Measurements from ENCODE around the gene GABRB1. TPM values are rescaled to one million over a fixed set of nuclear protein-coding genes. Genes with fewer than 3 reads are reported as not detected.

GABRB1 gene
- total and polyA plus RNA-seq, 2 donors (not counting 3 experiments of a cell fraction or from before 2014, with no cell fraction given), result not detected

DNA sequence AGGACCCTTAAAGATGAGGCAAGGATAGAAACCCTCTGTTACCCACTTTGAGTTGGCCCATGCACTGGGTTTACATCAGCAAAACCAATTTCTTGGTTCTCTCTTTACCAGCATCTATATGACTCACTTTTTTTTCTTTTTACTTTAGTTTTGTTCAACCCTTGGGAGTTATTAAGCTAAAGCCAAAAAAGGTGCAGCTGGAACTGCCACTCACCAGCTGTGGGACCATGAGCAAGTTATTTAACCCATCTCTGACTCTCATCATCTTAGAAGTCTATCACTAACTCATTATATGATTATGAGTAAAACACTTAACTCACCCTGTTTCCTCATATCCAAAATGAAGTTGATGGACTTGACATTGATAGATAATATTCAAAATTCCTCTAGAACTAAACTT, 53.4 kb downstream of the GABRB1 start:
- Histone ChIP-seq H3K27ac (ENCODE audit: insufficient read depth, low read depth, low read length) (no peak overlapping the region), H2AFZ (ENCODE audit: low read depth, low read length) (no peak overlapping the region), H3K4me1 (ENCODE audit: control insufficient read depth, extremely low read depth, insufficient read depth, low read length) (no peaks in the 10 kb centered on the region), H3K79me2 (ENCODE audit: control insufficient read depth, insufficient read depth, low read length) (no peaks in the 10 kb centered on the region), H3K4me3 (replicated peaks in 1 of 3; ENCODE audit: insufficient read depth in 1 of 3, low read depth in 1 of 3, low read length in 3 of 3) (no peak overlapping the region), H3K4me2 (ENCODE audit: insufficient read depth, low read length) (no peak overlapping the region), H3K9ac (replicated peaks; ENCODE audit: extremely low read depth, insufficient read depth, low read length) (no peak overlapping the region), H3K27me3 (ENCODE audit: control insufficient read depth in 2 of 2, insufficient read depth in 2 of 2, low read length in 2 of 2) (peaks cover 0 to 1% of the 10 kb centered on the region in 2 experiments), H3K36me3 (ENCODE audit: control insufficient read depth in 2 of 2, extremely low read depth in 1 of 2, insufficient read depth in 2 of 2, low read length in 2 of 2) (no peaks in the 10 kb centered on the region), H3K9me1 (replicated peaks; ENCODE audit: control insufficient read depth, extremely low read depth, insufficient read depth, low read length) (no peaks in the 10 kb centered on the region), H3K9me3 (replicated peaks; ENCODE audit: control insufficient read depth, insufficient read depth, low read length) (no peaks in the 10 kb centered on the region), H4K20me1 (replicated peaks; ENCODE audit: control insufficient read depth, extremely low read depth, insufficient read depth, low read length) (no peaks in the 10 kb centered on the region)
- dilution Hi-C loops (cut with MboI; ENCODE audit: extremely low pct_ligation_motif_present, low sequenced_read_pairs) (no loop called here), intact Hi-C loops (cut with micrococcal nuclease) (no loop called here)
- TF ChIP-seq POLR2AphosphoS5 (IDR thresholded peaks at IDR 0.05; ENCODE audit: insufficient read depth, low read depth, low read length), result no peak
- no peak for TF ChIP-seq MYC (IDR thresholded peaks at IDR 0.05; ENCODE audit: low read depth, low read length)
- no peak for TF ChIP-seq JUN (IDR thresholded peaks at IDR 0.05; ENCODE audit: borderline replicate concordance, insufficient read depth, insufficient read length, low read depth)
- TF ChIP-seq CTCF (IDR thresholded peaks at IDR 0.05; ENCODE audit: extremely low read depth in 1 of 2, insufficient read depth in 1 of 2, low read depth in 1 of 2, low read length in 2 of 2), result no peak
- TF ChIP-seq, protein P1, sequence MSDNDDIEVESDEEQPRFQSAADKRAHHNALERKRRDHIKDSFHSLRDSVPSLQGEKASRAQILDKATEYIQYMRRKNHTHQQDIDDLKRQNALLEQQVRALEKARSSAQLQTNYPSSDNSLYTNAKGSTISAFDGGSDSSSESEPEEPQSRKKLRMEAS (IDR thresholded peaks at IDR 0.05; ENCODE audit: insufficient read depth, insufficient read length), result no peak
- TF ChIP-seq POLR2A (IDR thresholded peaks at IDR 0.05; ENCODE audit: low read depth, low read length), result no peak
- no peak for TF ChIP-seq EZH2 (IDR thresholded peaks at IDR 0.05; ENCODE audit: borderline replicate concordance, low read depth, low read length, severe bottlenecking)
- TF ChIP-seq GATA2 (IDR thresholded peaks at IDR 0.05; ENCODE audit: insufficient read depth, insufficient read length, low read depth, low read length), result no peak
- no peak for TF ChIP-seq FOS (IDR thresholded peaks at IDR 0.05; ENCODE audit: borderline replicate concordance, insufficient read depth, low read length)
- no TSS peak for BruUV-seq (replicated peaks)
- DNase-seq (ENCODE audit: low read depth, low spot score), result no peak
- no peak for FAIRE-seq
- ChIA-PET POLR2A (no interaction called here), CTCF (interaction anchor here (1.4 to 1.7 kb wide), 3 partner anchors 9 to 52 kb away, joined by 5 to 6 read pairs (median 5); no protein-coding TSS in a partner anchor)

All from endothelial cell of umbilical vein (primary cell).